Activated CD4-positive, alpha-beta T cell treated with anti-CD3 and anti-CD28 coated beads, Interleukin-2, Interleukin-4, amounts not matched to agents 100 ng/mL and 50 ng/mL, durations not matched to agents 16 hours and 8 hours (primary cell): ENCODE measurements around the gene ADAM23.

Experiments
- DNase-seq: peaks from one replicate; pipeline ENCODE4 v3.0.0-alpha.2; 2020; ENCODE audit warnings: low spot score

The ADAM23 gene

DNA sequence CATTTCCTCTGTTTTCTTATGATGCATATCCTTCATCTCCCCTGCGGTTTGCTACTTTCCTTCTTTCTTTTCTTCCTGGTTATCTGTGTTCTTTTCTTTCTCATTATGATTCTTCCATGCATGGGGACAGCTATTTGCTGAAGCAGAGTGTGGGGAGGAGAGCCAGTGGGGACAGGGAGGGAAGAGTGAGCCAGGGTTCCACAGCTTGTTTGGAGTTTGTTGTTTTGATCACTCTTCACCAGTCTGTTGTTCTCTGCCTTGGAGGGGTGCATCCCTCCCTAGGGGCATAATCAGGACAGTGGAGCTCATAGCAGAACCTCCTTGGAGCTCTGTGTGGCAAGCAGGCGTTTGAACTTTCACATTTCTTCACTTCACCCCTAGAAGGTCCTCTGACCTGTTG, 68.0 kb downstream of the ADAM23 start:
- DNase-seq: no peak

DNA sequence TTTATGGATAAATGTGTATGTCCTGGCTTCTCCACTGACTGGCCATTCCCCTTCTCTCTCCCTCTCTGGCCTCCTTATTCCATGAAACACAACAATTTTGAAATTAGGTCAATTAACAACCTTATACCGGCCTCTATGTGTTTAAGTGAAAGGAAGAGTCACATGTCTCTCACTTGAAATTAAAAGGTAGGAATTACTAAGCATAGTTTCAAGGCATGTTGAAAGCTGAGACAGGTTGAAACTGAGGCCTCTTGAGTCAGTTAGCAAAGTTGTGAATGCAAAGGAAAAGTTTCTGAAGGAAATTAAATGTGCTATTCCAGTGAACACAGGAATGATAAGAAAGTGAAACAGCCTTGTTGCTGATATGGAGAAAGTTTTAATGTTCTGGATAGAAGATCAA, 69.7 kb downstream of the ADAM23 start:
- DNase-seq: peak; percentile 28

DNA sequence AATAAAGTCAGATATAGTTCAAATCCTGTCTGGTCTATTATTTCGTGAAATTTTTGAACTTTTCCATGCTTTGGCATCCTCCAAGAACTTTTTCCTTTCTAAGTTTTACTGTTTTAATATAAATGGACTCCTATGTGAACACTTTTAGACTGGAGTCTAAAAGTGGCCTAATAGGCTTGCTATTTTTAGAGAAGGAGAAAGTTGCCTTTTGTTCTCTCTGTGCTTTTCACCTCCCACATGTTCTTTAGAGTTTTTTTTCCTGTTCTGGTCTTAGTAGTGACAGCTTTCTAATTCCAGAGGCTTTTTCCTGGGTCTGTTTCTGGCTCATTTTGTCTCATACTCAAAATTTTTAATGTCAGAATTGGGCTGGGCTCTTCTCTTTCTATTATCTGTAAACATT, 72.2 kb downstream of the ADAM23 start:
- DNase-seq: no peak

DNA sequence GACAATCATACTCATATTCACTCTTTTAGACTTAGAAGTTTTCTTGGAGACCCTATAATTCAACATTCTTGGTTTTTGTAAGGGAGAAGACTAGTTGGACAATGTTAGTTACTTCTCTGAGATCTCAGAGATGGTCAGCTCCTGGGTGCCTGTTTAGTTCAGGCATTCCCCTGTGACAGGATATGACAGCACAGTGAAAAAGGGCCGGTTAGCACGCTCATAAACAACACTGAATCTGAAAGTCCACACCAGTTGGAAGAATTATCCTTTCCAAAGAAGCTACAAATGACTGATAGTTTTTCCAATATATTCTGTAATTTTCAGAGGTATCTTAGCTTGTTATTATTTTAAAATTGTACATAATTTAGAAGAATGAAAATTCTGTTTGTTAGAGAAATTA, 75.7 kb downstream of the ADAM23 start:
- DNase-seq: no peak

DNA sequence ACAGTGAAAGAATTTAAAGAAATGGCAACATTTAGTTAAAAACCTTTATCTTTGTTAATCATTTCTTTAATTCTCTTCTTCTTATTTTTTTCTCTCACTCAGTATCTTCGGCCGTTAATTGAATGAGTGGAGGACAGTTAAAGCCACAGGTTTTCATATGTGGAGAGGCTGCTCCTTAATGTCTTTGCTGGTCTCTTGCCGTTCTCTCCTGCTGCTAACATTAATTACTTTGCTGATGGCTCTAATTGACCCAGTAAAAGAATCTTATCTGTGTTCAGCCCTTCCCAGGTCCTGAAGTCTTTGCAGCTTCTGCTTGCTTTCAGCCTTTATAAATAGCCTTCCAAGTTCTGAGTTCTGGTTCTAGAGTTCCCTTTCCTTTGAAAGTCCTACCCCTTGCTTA, 77.1 kb downstream of the ADAM23 start:
- no peak for DNase-seq

DNA sequence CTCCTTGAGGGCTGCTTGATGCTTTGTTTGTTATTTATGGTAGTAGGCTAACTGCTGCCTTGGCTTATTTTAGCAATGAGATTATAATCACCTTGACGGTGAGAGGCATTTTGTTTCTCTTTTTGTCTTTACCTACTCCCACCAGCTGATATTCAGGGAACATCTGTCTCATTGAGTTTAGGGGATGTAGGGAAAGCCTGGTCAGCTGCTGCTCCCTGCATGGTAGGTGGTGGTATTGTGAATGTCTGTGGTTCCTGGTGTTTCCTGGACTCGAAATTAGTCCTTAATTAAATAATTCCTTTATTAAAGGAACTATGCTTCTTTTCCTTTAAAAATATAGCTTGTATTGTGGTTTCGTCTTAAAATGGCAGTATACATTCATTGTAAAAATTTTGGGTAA, 77.8 kb downstream of the ADAM23 start:
- DNase-seq: no peak

DNA sequence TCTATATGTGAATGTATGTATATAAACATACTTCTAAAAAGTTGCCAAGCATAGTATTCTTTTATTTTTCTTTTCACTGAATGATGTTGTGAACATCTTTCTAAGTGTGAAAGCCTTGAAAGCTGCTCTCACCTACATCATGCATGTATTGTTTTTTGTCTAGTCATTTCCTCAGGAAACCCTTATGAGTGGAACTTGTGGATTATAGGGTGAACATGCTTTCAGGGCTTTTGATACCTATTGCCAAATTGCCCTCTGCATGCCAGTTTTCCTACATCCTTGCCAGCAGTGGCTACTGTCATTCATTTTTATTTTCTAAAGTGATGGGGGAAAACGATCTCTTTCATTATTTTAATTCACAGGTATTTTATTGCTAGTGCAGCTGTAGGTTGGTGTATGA, 78.3 kb downstream of the ADAM23 start:
- DNase-seq: peak; percentile 41

DNA sequence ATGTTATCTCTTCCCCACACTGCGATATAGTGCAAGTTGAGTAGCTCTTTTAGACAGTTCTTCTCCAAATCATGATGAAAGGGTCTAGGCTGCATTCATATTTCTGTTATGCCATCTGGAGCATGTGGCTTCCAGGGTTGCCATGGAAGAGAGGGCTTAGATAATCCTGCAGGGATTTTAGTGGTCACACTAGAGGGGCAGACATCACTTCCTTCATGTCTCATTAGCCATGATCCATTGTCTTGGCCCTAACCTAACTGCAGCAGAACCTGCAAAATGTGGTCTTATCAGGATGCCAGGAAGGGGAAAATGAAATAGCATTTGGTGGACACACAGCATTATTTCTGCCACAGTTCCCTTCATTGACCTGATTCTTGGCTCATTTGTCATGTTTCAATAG, 83.1 kb downstream of the ADAM23 start:
- DNase-seq: no peak

DNA sequence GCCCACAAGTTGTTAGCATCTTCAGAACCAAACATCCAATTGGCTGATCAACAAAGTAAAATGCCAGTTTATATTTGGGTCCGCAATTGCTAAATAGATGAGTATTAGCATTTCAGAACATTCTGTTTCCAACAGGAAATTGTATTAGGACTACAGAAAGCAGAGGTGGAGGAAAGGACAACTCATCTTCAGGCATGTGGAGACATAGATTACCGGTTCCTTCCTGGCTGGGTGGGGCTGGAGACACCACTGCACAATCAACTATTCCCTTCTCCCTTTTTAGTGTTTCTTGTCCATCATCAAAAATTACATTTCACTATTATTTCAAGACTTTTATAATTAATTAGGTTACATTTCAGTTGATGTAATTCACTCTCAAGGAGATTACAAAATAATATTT, 83.8 kb downstream of the ADAM23 start:
- no peak for DNase-seq

DNA sequence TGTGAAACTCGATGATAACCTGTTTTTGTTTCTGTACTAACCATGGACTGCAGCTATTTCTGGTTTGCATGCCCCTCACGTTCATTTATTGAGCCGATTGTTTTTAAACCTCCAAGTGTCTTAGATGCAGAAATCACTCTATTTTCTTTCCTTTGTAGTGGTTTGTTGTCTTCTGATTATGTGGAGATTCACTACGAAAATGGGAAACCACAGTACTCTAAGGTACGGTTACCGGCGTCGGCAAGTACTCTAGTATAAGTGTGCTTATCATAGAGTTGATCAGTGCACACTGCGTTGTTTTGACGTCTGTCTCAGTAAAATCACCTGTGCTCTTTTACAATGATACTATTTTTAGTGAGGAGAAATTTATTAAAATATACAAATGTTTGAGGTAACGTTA, 87.4 kb downstream of the ADAM23 start:
- DNase-seq: peak; percentile 47

DNA sequence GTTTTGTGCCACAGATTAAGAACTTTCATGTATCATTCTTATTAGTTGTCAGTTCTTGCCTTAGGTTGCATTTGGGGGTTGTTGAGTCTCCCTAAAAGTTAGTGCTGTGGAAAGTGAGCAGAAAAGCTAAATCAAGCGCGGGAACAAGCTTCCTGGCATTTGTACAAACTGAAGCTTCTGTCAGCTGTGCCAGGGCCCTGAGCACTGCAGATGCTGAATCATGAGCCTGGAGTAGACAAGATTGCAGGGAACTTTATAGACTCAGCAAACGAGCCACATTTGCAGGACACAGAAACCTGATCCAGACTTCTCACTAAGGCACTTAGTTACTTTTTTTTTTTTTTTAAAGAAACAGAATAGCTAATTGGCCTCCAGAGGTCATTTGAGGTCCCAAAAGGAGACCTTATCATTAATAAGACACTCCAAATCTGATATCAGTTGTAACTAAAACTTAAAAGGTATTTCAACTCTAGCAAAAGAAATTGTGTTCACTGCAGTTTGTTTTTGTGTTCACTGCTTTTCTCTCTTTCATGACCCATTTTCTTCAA, 88.7 kb downstream of the ADAM23 start:
- DNase-seq: no peak

DNA sequence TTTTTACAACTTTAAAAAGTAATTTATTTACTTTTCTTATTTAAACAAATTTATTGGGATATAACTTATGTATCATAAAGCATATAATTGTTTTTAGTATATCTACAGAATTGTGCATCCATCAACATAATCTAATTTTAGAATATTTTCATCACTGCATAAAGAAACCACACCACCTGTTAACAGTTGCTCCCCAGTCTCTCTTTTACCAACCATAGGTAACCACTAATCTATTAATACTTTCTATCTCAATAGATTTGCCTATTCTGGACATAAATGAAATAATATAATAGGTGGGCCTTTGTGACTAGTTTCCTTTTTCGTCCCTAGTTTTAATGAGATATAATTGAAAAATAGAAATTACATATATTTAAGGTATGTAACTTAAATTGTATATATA, 90.6 kb downstream of the ADAM23 start:
- no peak for DNase-seq

DNA sequence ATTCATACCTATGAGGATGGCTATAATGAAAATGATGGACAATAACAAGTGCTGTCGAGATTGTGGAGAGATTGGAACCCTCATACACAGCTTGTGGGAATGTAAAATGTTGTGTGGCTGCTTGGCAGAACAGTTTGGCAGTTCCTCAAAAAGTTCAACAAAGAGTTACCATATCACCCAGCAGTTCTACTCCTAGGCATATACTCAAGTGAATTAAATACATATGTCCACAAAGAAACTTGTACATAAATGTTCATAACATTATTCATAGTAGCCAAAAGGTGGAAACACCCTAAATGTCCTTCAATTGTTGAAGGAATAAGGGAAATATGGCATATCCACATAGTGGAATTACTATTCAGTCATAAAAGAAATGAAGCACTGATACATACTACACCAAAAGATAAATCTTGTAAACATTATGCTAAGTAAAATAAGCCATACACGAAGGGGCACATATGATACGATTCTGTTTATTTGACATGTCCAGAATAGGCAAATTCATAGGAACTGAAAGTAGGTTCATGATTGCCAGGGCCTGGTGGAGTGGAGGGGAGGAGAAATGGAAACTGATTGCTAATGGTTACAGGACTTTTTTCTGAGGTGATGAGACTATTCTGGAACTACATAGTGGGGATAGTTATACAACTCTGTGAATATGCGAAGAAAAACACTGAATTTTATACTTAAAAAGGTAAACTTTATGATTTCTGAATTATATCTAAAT, 92.1 kb downstream of the ADAM23 start:
- DNase-seq: no peak

DNA sequence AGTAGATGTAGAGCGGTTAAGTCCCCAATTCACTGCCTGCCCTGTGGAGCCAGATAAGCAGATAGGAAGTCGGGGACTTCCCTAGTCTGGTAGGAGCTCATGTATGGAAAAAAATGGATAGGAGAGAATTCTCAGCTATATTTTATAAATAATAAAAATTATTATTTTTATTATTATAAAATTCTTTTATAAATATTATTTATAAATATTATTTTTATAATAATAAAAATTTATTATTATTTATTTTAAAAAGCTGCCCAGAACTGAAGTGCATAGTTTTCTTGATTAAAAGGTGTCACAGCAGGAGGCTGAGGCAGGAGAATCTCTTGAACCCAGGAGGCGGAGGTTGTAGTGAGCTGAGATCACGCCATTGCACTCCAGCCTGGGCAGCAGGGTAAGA, 97.4 kb downstream of the ADAM23 start:
- no peak for DNase-seq

DNA sequence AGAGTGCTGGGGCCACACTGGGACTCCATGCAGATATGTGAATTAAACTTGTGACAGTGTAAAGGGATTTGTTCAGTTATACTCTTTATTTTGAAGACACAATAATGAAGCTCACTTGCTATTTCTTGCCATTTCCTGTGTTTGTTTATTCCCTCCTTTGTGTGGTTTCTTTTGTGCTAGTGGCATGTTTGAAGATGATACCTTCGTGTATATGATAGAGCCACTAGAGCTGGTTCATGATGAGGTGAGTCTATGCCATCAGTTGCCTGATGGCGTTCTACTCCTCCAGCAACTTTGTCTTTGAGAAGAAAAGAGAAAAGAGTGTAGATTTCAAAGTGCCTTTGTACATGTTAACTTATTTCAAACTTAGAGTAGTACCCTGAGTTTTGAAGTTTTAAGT, 99.7 kb downstream of the ADAM23 start:
- no peak for DNase-seq

DNA sequence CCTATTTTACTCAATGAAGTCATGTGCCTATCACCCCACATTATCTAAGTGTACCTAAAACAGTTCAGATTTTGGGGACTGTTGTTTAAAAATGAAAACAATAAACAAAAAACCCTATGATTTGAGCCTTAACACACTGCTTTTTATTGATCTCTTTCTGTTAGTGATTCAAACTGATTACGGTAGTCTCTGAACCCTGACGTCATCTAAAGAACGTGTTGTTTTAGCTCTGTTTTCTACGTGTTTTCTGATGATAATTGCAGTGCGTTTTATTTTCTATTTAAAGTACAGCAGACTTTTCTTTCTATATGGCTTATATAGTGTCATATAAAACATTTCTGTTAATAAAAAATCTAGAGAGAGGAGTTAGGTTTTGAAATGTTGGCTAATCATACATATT, 105.1 kb downstream of the ADAM23 start:
- DNase-seq: no peak

DNA sequence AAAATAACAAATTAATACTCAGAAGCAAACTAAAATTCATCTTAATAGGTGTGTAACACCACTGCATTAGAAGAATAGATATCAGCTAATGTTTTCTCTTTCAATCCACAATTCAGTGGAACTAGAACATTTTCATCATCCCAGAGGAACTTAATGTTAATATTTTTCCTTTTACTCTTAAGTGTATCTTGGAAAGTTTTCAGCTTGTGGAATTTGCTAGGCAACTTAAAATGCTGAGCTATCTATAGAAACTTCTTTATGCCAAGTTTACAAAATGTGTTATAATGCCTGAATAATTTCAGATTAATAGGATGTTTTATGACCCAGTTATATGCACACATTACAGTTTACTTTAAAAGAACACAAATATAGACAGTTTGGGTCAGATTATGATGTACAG, 112.4 kb downstream of the ADAM23 start:
- DNase-seq: no peak

DNA sequence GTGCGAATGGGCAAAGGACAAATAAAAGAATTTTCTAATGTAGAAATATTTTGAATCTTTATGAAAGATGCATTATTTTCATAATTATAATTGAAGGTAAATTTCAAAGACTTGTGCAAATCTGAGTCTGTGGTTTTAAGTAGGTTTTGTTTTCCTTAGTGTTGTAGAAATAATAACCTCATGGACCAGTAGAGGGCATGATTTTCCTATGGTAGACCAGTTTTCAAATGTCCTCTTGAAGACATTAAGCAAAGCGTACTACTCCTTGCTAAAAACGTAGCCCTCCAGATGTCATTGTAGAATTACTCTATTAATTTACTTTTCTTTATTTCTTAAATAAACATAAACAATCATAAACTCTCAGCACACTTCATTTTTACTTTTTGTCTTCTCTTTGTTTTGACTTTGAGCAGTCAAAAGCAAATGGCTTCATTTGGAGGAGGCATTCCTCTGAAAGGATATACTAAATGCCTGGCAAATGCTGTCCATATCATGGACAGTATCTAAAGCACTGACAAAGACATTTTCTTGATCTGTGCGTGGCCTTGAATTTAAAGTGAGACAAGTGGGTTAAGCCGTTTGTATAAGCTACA, 113.1 kb downstream of the ADAM23 start:
- DNase-seq: peak; percentile 44

DNA sequence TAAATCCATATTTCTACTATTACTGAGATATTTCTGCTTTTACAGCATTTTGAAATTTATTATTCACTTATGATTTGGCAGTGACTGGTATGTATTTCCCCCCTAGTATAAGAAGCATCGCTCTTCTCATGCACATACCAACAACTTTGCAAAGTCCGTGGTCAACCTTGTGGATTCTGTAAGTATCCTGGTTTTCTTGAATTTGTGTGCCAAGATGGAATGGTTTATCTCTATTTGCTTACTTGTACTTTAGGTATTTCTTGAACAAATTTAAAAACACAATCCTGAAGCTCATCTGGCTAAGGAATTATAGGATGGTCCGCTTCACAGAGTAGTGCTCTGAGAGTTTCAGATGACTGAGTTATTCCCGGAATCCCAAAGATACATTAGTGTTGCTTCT, 114.0 kb downstream of the ADAM23 start:
- no peak for DNase-seq

DNA sequence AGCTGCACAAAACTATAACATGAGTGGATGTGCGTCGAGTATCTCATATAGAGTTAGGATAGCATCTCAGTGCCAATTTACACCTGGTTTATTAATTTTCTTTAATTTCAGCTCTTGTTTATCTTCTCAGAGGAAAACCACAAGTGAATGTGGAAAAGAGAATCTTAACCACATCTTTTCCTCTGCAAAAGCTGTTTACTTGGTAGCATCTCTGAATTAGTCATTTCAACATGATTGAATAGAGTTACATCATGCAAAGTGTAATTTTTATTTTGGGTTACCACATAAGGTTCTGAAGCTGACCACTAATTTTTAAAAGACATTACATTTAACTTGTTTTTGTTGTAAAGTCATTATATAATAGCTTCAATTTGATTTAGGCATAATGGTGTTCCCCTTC, 115.2 kb downstream of the ADAM23 start:
- DNase-seq: peak; percentile 35

DNA sequence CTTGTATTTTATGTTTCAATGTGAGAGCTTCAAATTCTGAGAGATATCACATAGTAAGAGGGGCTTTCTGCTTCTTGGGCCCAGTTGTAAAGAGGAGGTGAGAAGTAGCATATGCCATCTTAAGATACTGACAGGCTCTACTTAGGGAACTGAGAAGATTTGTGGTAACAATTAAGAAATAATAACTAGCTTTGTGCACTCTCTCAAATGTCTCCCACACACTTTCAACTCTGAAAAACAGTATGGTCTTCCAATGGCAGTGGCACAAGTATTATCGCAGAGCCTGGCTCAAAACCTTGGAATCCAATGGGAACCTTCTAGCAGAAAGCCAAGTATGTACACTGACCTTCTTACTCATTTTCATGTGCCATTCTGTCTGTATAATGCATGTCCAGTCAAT, 118.6 kb downstream of the ADAM23 start:
- no peak for DNase-seq

DNA sequence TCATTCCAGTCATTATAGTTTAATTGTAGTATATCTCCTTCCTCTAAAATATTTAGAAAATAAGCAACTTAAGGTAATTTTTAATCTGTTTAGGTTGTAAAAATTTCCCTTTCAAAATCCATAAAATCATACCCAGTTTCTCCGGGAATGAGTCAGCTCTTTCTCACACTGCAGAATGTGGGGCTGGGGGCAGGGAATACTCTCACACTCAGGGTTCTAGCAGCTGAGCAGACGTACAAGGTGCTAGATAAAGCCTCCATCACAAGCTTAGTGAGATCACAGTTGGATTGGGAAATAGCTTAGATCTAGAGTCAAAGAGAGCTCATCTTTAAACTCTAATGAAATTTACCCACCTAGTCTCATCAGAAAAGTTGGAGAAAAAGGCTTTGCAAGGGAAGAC, 119.0 kb downstream of the ADAM23 start:
- DNase-seq: no peak

DNA sequence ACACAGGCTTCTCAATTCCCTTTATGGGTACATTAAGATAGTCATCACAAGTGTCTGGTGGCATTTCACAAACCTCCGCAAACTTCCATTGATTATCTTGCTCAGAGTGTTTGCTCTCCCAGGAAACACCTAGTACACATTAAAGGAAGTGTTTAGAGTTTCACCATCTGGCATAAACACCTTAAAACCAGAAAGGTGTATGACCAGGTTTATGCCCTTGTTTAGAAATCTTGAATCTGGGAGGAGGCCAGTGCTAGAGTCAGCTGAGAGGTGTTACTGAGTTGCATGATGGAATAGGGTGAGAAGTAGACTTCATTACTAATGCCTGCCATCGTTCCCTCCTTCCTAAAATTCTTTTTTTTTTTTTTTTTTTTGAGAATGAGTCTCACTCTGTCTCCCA, 120.0 kb downstream of the ADAM23 start:
- DNase-seq: no peak

DNA sequence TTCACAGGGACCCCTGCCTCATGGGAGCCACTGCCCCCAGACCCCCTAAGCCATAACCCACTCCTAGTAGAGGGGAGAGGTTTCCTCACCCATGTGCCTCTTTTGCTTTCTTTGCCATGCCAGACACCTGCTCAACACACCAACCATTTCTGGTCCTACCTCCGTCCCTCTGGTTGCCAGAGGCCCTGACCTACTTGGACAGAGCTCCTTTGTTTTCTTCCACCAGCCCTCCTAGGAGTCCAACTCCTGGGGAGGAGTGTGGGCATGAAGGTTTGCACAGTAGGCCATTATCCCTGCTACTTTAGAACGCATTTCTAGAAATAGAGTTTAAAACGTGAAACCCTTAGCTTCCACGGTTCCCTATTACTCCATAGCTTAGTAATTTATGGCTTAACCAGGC, 122.3 kb downstream of the ADAM23 start:
- no peak for DNase-seq
